Hippocampal formation (tissue), 2 donors: Measurements from ENCODE around the gene SDCBP2.

Experiments used
- DNase-seq, 2 donors: peaks; one replicate each; lab custom pipeline; 2025; lab: John Stamatoyannopoulos, UW

SDCBP2 gene

DNA sequence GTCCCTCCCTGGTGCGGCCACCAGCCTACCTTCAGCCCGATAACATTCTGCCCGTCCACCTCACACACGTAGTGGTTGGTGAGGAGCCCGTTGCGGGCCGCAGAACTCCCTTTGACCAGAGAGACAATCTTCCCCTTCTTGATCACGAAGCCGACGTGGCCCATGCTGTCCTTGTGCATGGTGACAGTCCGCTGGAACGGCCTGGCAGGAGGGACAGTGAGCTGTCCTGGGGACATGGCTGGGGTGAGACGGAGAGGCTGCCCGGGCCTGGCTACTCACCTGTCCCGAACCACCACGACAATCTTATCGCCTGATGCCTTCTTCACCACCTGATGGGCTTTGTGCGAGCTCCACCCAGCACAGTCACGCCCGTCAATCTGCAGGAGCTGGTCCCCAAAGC is 16.6 kb downstream of the SDCBP2 start:
- no peak for DNase-seq

DNA sequence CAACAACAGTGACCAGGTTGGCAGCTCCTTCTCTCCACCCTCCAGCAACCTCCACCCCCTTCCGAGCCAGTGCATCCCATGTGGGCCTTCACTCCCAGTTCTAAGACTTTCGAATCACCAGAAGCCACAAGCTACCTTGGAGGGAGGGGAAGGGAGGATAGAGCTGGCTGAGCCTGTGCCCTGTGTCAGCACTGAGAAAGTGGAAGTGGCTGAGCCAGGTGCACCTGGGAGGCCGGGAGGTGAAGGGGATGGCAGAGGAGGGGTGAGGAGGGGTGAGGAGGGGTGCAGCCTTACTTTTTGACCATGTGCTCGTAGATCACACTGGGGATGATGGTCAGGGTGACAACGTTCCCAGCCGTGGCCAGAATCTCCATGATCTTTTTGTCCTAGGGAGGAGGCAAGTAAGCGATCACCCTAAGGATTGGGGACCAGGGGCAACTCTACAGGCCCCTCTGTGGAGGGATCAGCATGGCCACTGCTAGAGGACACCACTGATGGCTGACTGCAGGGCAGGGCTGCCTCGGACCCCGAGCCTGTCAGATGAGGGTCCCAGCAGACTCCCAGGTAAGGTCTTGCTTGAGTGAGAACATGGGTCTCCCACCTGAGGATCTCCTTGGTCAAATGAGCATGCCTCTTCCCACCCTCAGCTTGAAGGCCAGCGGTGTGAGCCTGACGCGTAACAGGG is 18.3 kb downstream of the SDCBP2 start:
- no peak for DNase-seq

DNA sequence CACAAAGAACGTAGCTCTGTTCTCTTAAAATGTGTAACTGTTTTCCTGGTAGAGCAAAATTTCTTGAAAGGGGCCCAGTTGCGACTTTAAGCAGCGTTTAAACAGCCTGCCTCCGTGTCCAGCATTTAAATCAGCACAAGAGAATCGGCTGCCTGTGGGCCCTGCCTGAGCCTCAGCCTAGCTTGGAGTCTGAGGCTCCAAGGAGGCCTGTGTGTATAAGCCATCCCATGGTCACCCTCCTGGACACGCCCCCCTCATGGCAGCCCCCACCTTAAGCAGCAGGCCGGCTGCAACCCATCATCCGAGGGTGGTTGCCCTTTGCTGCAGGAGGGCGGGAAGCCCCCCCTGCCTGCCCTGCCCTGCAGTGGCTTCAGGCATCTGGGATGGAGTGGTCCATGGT is 18.9 kb downstream of the SDCBP2 start:
- peak in 1 of 2 donors; percentile 13 for DNase-seq

DNA sequence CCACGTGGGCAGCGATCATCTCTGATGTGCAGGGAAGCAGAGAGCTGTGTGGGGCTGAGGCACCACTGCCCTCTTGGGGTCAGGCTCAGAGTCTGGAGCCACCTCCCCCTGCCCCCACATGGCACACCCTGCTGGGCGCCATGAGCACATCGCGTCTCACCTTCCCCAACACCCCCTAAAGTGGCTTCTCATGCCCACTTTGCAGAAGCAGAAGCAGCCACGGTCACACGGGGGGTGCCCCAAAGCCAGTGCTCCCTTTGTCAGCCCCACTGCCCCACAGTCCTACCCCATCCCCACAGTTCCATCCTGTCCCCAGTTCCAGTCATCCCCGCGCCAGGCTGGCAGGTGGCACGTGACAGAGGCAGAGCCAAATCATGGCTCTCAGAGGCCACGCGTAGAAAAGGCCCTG is 19.5 kb downstream of the SDCBP2 start:
- DNase-seq: no peak

- no peak for DNase-seq
Measured at GRCh38 chr20:1308702-1309095, 20.2 kb downstream of the SDCBP2 start.

GRCh38 chr20:1308067-1308701 is 20.8 kb downstream of the SDCBP2 start:
- no peak for DNase-seq

GRCh38 chr20:1307571-1307971 is 21.4 kb downstream of the SDCBP2 start:
- DNase-seq: no peak

DNA sequence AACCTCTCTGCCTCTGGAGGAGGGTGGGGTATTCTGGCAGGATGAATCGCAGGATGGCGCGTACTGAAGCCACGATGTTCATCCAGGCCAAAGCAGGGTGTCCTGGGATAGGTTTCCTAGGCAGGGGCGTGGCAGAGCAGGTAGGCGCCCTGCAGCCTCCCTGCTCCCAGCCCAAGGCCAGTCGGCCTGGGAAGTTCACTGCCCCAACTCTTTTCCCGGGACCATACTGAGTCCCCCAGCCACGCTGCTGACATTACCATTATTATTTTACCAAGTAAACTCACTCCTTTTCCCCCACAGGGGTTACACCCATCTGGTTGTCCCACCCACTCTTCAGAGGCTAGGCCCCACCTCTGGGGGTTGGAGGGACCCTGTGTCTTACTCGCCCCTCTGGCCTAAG is 21.8 kb downstream of the SDCBP2 start:
- DNase-seq: no peak

GRCh38 chr20:1306316-1307135 is 22.4 kb downstream of the SDCBP2 start:
- DNase-seq: no peak

GRCh38 chr20:1305712-1306111 is 23.2 kb downstream of the SDCBP2 start:
- DNase-seq: no peak

DNA sequence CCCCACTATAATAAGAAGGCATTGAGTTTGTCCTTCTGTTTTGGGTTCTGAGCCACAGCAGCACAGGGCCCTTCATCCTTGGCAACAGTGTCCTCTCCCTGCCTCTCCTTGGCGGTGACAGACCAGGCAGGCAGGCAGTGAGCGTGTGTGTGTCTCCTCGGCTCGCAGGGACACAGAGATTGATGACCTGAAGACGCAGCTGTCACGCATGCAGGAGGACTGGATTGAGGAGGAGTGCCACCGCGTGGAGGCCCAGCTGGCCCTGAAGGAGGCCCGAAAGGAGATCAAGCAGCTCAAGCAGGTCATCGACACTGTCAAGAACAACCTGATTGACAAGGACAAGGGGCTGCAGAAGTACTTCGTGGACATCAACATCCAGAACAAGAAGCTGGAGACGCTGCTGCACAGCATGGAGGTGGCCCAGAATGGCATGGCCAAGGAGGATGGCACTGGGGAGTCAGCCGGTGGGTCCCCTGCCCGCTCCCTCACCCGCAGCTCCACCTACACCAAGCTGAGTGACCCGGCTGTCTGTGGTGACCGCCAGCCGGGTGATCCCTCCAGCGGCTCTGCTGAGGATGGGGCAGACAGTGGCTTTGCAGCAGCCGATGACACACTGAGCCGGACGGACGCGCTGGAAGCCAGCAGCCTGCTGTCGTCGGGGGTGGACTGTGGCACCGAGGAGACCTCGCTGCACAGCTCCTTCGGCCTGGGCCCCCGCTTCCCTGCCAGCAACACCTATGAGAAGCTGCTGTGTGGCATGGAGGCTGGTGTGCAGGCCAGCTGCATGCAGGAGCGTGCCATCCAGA is 24.0 kb downstream of the SDCBP2 start:
- no peak for DNase-seq

GRCh38 chr20:1302685-1303541 is 26.0 kb downstream of the SDCBP2 start:
- DNase-seq: no peak

GRCh38 chr20:1301031-1301529 is 27.9 kb downstream of the SDCBP2 start:
- DNase-seq: no peak

DNA sequence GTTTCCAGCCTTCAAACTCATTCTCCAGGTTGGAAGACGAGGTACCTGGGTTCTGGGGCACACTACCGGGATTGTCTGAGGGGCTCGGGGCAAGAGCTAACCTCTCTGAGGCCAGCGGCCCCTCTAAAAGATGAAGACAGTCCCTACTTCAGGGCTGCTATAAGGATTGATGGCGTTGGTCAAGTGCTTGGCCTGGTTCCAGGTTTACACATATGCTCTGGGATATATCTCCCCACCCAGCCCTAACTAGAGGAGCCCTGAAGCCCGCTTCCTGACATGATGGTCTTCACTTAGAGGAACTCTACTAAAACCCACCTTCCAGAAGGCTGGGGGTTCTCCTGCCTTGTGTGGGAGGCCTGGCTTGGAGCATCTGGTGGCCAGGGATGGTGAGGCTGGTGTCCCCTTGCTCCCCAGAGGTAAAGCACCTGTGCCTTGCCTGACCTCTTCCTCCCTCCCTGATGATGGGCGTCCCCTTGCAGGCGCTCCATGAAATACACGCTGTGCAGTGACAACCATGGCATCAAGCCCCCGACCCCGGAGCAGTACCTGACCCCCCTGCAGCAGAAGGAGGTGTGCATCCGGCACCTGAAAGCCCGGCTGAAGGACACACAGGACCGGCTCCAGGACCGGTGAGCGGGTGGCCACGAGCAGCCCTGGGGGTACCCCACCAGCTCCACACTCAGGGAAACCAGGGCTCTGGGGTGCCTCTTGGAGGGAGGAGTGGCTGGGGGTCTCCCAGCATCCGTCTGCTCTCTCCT is 28.7 kb downstream of the SDCBP2 start:
- no peak for DNase-seq

DNA sequence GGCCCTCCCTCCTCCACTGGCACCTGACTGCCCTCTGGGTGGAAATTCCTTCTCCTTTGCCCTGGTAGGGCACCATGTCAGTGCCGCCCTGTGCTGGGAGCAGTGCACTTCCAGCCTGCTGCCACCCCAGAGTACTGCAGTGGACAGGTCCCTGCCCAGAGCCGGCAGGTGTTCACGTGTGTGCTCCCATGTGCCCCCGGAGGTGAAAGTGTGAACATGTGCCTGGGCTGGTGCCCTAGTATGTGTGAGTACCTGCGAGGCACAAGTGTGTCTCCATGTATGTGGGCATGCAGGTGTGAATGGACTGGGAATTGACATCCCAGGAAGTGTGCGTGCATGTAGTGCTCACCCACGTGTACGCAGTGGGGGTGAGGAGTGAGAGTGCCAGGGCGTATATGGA is 29.4 kb downstream of the SDCBP2 start:
- DNase-seq: no peak

GRCh38 chr20:1298888-1299511 is 29.9 kb downstream of the SDCBP2 start:
- no peak for DNase-seq

DNA sequence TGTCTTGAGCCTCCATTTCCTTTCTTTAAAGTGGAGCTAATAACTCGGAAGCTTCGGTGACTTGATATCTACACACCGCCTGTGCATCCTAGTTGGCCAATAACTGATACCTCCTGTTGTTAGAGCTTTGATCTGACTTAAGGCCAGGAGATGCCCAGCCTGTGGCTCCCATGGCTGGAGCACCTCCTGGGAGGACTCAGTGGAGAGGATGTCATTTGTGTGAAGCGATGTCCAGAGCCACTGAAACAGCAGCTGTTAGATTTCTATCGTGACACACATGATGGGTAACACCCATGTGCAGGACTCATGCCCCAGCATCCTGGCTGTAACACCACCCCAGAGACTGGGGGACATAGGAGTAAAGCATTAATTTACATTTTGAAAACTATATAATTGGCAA is 30.8 kb downstream of the SDCBP2 start:
- no peak for DNase-seq

GRCh38 chr20:1297486-1297885 is 31.5 kb downstream of the SDCBP2 start:
- DNase-seq: no peak

DNA sequence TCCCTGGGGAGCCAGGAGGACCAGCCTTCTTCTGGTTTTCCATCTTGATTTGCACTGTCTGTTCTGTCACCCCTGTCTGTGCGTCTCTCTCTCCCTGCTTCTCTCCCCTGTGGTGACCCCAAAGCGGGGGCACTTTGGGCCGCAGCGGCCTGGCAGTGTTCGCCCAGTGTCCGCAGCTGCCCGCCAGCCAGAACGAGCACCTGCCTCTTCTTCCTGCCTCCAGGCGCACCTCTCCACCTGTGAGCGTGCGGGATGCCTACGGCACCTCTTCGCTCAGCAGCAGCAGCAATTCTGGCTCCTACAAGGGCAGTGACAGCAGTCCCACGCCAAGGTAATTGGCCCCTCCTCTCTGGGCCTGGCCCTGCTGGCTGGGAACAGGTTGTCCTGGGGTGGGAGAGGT is 32.0 kb downstream of the SDCBP2 start:
- no peak for DNase-seq

GRCh38 chr20:1296117-1296610 is 32.8 kb downstream of the SDCBP2 start:
- DNase-seq: no peak
